Coronary artery (tissue), 2 donors: Measurements from ENCODE around the gene P3H2.
A peak's percentile ranks its signal among the peaks of the same experiment; 100 is the strongest.

Source experiments
- DNase-seq: peaks from one replicate; pipeline ENCODE4 v3.0.0-alpha.2; 2017; ENCODE audit warnings: low spot score
- H3K27ac ChIP-seq, 2 donors: fragments of 200-600 bp; sonication (generic); one replicate each; pipeline ENCODE4 v1.5.1; 2016 to 2019
- H3K4me3 ChIP-seq: fragments of 200-600 bp; sonication (generic); 2 replicates; pipeline ENCODE4 v1.5.1; 2016; ENCODE audit warnings: mild to moderate bottlenecking, moderate library complexity
- CTCF ChIP-seq: fragments of 200-600 bp; sonication (generic); IDR thresholded peaks from one replicate; pipeline ENCODE4 v1.5.1; 2019; ENCODE audit warnings: antibody characterized with exemption

P3H2 gene

GRCh38 chr3:190055773-190056172 is 64.9 kb downstream of the P3H2 start:
- no peak overlapping the region for H3K27ac ChIP-seq
- H3K4me3 ChIP-seq: no peak overlapping the region
- DNase-seq: no peak
- TF ChIP-seq CTCF: no peak

GRCh38 chr3:190053919-190054672 is 66.6 kb downstream of the P3H2 start:
- no peak overlapping the region for H3K4me3 ChIP-seq

GRCh38 chr3:190051641-190052040 is 69.1 kb downstream of the P3H2 start:
- Histone ChIP-seq H3K4me3 (no peak overlapping the region), H3K27ac (no peak overlapping the region)
- DNase-seq: no peak
- no peak for TF ChIP-seq CTCF

More at GRCh38 chr3:190053919-190054672, 66.6 kb downstream of the P3H2 start:
- DNase-seq: no peak
- no peak for TF ChIP-seq CTCF
- no peak overlapping the region for H3K27ac ChIP-seq

- H3K27ac ChIP-seq: no peak overlapping the region
- peak overlapping the region; percentile 39 for H3K4me3 ChIP-seq
- DNase-seq: no peak
These were observed 71.7 kb downstream of the P3H2 start for GRCh38 chr3:190048932-190049441.

GRCh38 chr3:190044974-190045373 is 75.7 kb downstream of the P3H2 start:
- no peak overlapping the region for H3K4me3 ChIP-seq
- no peak for DNase-seq
- no peak overlapping the region for H3K27ac ChIP-seq
- no peak for TF ChIP-seq CTCF

More at GRCh38 chr3:190048932-190049441, 71.7 kb downstream of the P3H2 start:
- TF ChIP-seq CTCF: no peak

- Histone ChIP-seq H3K4me3 (no peak overlapping the region), H3K27ac (no peak overlapping the region)
- TF ChIP-seq CTCF: no peak
- DNase-seq: no peak
These were observed 76.6 kb downstream of the P3H2 start for GRCh38 chr3:190044142-190044541.

GRCh38 chr3:190043741-190044140 is 77.0 kb downstream of the P3H2 start:
- no peak for TF ChIP-seq CTCF
- DNase-seq: no peak
- H3K27ac ChIP-seq: no peak overlapping the region

More at GRCh38 chr3:190043741-190044140, 77.0 kb downstream of the P3H2 start:
- H3K4me3 ChIP-seq: no peak overlapping the region
